Stimulated activated CD4-positive, alpha-beta T cell treated with anti-CD3 and anti-CD28 coated beads, Interleukin-1b, Interleukin-23, amount 100 ng/mL, for 1 hour (primary cell): ENCODE results near the gene PGBD2.
"Not testable (repeated sequence)": the region's sequence is repeated elsewhere in the genome, so short reads cannot be mapped to it uniquely, and the experiment has no call there.

ENCODE experiments used
- DNase-seq, 2 donors: peaks; one replicate each; pipeline ENCODE4 v3.0.0-alpha.2; 2020; ENCODE audit warnings: low read depth in 2 of 2

PGBD2 gene

GRCh38 chr1:248886237-248886895, 19.7 kb upstream of the PGBD2 start:
- DNase-seq: no peak

GRCh38 chr1:248889914-248890243, 16.2 kb upstream of the PGBD2 start:
- not testable (repeated sequence) for DNase-seq

- DNase-seq: no peak
Measured at GRCh38 chr1:248890549-248891498, 15.2 kb upstream of the PGBD2 start.

- no peak for DNase-seq
Measured at GRCh38 chr1:248891758-248892157, 14.3 kb upstream of the PGBD2 start.

GRCh38 chr1:248892590-248892989, 13.4 kb upstream of the PGBD2 start:
- no peak for DNase-seq

- DNase-seq: no peak
Measured at GRCh38 chr1:248894837-248895236, 11.2 kb upstream of the PGBD2 start.

GRCh38 chr1:248897412-248898337, 8.4 kb upstream of the PGBD2 start:
- DNase-seq: no peak

GRCh38 chr1:248900637-248901036, 5.4 kb upstream of the PGBD2 start:
- no peak for DNase-seq

- DNase-seq: no peak
Measured at GRCh38 chr1:248901578-248901977, 4.5 kb upstream of the PGBD2 start.

- DNase-seq: no peak
Measured at GRCh38 chr1:248904437-248905216, 1.4 kb upstream of the PGBD2 start.

GRCh38 chr1:248905662-248906008, 400 bp upstream of the PGBD2 start:
- no peak for DNase-seq

GRCh38 chr1:248906753-248907661, 972 bp downstream of the PGBD2 start:
- DNase-seq: no peak

GRCh38 chr1:248910761-248911160, 4.7 kb downstream of the PGBD2 start:
- no peak for DNase-seq

GRCh38 chr1:248913933-248914332, 7.9 kb downstream of the PGBD2 start:
- DNase-seq: no peak

- DNase-seq: no peak
Measured at GRCh38 chr1:248914796-248915381, 8.9 kb downstream of the PGBD2 start.

- no peak for DNase-seq
Measured at GRCh38 chr1:248918131-248918530, 12.1 kb downstream of the PGBD2 start.

- no peak for DNase-seq
Measured at GRCh38 chr1:248923352-248924338, 17.6 kb downstream of the PGBD2 start.

GRCh38 chr1:248924696-248925532, 18.9 kb downstream of the PGBD2 start:
- DNase-seq: no peak
